ENCODE data around the gene SPIRE1.

SPIRE1 gene

DNA sequence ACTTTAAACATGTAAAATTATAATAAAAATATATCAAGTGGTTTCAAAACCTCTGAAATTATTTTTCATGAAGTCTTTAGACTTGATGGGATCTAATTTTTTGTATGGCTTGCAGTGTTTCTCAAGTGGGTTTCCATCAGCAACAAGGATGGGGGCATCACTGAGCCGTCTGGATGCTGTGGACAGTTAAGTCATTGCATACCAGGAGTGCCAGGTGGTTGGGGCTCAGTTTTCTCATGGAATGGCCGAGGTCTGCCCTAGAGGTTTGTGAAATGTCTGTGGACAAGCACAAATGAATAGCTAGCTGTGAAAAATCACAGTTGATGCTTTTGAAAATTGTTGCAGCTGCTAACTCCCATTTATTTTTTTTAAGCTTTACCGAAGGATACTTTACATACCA is 248.4 kb downstream of the SPIRE1 start:
- DNase-seq, result no peak

DNA sequence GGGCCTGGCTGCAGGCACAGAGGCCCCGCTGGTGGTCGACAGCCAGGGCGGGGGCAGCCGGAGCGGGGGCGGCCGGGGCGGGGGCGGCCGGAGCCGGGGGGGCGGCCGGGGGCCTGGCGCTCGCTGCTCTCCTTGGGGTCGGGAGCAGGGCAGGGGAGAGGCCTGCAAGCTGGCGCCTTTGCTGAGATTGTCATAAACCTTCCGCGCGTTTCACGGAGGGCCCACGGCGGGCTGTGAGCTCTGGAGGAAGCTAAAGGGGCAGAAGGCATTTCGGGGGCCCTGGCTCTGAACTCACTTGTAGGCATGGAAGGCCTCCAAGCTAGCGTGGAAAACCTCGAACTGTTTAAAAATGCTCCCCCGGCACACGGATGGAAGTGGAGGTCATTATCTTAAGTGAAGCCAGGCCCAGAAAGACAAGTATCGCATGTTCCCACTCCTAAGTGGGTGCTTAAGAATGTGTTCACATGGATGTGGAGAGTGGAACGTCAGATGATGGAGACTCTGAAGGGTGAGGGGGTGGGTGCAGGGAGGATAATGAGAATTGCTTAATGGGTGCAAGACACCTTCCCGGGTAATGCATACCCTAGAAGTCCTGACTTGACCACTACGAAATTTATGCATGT is 249.5 kb downstream of the SPIRE1 start:
- DNase-seq, result no peak

DNA sequence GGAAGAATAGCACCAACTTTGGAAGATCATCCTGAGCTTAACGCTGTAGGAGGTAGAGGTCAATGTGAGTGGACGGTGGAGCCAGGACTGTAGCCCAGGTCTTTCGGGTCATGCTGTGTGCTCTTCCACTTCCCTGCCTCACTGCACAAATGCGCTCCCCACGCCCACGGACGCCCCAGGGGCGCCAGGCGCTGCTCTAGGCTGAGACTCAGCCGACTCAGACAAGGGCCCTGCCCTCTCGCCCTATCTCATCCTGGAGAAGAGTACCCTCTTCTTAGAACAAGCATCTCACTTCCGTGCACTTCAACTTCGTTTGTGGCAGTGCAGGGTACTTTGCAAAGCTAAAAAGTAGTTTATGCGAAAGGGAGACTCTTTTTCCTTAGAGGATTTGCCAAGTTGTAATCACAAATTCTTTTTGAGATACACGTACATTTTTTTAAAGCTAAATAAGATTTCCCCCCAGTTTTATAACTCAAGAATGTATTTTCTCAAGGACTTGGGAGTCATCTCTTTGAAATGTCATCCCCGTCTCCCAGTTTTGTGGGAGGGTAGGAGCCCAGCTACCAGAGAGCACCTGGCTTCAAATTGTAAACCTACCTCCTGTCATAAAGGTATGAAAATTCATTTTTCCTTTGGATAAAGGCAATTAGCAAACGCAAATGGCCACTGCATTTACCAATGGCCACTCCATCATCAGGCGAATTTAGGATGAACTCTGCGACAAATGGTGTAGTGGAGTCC is 251.4 kb downstream of the SPIRE1 start:
- no peak for DNase-seq

DNA sequence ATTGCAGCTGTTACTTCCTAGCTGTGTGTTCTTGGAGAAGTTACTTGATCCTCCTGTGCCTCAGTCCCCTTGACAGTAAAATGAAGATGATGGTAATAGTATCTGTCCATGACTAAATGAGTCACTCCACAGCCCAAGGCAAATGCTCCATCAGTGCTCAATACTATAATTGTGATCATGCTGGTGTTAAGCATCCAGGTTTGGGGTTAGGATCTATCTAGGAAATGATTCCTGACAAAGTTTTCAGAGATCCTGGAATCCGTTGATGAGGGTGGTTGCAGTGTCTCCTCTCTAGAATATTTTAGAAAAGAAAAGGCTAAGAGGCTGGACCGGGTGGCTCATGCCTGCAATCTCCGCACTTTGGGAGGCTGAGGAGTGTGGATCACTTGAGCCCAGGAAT is 252.8 kb downstream of the SPIRE1 start:
- DNase-seq, result no peak

DNA sequence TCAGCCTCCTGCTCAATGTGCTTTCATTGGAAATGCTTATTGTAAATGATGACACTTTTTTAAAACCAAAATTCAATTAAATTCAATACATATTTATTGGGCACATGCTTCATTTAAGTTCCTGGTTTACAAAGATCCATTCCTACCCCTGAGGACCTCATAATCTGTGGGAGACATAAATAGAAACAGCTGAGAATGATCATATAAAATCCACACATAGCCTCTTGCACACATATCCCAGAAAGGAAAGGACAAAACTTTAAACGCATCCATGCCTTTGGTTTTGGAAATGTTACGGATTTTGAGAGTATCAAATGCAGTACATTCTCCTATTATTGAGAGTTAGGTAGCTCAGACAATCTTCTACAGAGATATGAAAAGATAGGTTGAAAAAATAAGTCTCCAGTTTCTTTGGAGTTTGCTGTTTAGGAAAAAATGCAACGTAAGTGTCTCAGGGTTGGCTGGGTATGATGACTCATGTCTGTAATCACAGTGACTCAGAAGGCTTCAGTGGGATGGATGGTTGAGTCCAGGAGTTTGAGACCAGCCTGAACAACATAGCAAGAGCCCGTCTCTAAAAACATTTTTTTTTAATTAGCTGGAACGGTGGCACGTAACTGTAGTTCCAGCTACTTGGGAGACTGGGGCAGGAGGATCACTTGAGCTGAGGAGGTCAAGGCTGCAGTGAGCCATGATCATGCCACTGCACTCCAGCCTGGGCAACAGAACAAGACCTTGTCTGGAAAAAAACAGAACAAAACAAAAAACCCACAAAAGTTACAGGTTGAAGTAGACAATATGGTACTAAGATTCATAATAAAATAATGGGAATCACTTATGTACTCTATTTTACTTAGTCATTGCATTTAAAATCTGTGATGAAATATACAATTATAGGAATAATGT is 254.1 kb downstream of the SPIRE1 start:
- peak; percentile 73 for DNase-seq

DNA sequence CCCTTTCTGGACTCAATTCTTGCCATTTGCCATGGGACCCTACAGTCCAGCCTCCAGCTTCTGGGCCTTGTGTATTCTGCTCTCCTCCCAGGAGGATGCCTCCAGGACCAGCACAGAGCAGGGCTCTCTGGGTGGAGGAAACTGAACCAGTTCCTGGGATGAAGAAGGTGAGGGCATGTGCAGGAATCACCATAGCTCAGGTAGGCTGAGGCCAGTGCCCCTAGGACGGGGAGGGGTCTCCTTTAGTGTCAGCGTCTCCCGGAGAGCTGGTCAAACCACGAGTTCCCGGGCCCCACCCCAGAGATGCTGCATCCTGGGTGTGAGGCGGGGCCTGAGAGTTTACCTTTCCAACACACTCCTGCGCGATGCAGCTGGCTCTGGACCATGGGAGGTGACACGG is 256.0 kb downstream of the SPIRE1 start:
- no peak for DNase-seq

DNA sequence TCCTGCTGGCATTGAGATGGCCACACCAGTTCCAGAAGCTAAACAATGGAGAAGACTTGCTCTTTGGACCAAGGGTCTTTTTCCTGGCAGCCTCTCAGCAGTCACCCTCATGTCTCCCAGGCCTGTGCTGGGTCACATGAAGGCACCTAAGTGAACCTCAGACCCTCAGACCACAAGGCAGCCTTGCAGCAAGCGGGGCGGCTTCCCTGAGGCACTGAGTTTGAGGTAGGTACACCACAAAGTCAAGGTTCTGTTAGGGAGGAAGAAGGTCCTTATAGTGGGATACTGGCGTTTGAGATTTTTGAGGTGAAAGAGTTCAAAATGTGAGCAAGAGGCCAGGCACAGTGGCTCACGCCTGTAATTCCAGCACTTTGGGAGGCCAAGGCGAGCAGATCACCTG is 258.7 kb downstream of the SPIRE1 start:
- no peak for DNase-seq

DNA sequence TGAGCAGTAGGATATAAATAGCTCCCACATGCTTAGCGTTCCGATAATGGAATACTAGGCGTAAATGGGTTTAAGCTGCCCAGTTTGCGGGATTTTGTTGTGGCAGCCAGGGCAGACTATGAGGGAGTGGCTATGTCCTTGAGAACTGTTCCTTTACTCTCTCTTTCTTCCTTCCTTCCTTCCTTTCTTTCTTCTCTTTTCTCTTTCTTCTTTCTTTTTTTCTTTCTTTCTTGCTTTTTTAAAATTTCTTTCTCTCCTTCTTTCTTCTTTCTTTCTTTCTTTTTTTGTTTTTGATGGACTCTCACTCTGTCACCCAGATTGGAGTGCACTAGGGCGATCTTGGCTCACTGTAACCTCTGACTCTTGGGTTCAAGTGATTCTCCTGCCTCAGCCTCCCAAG is 259.3 kb downstream of the SPIRE1 start:
- DNase-seq, result no peak

DNA sequence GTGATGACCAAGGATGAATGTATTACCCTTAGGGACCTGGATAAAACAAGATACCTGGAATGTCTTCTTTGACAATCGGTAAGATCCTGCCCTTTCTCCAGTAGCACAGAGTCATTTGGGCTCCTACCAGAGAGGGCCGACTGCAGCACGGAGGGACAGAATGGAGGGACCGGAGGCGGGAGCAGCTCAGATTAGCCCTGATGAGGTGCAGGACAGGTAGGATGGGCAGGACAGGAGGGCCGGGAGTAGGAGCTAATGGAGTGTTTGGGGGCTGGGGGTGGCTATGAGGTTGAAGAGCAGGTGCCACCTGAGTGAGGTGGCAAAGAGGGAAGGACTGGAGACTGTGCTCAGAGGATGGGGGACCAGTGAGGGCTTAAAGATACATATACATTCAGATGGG is 260.1 kb downstream of the SPIRE1 start:
- no peak for DNase-seq

DNA sequence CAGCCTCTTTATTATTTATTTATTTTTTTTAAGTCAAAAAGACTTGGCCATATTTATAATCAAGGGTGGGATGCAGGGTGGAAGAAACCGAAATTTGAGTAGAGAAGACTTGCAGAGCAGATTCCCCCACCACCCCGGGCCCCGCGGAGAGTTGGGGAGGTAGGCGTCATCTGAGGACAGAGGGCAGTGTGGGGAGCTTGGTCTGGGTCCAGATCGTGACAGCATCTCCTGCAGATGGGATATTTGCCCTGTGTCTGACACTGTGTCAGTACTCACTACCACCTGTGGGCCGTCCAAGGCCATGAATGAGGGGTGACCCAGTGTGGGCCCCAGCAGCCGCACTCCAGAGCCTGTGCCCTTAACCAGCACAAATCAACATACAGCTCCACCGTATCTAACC is 260.7 kb downstream of the SPIRE1 start:
- DNase-seq, result no peak
